NCI-H2227 treated with DMSO at 0.1 percent for 48 hours (cell line): ENCODE measurements around the gene PCID2.

Experiments used
- DNase-seq: peaks from one replicate; lab custom pipeline; 2025; lab: John Stamatoyannopoulos, UW

Gene PCID2

GRCh38 chr13:113149711-113150549 is 58.5 kb downstream of the PCID2 start:
- no peak for DNase-seq

- DNase-seq, result no peak
These were observed 59.4 kb downstream of the PCID2 start for GRCh38 chr13:113148940-113149503.

GRCh38 chr13:113148407-113148806 is 60.1 kb downstream of the PCID2 start:
- no peak for DNase-seq

- no peak for DNase-seq
These were observed 61.3 kb downstream of the PCID2 start for GRCh38 chr13:113147206-113147605.

- DNase-seq, result no peak
These were observed 61.7 kb downstream of the PCID2 start for GRCh38 chr13:113146750-113147149.

GRCh38 chr13:113145911-113146598 is 62.4 kb downstream of the PCID2 start:
- no peak for DNase-seq

GRCh38 chr13:113145496-113145895 is 63.0 kb downstream of the PCID2 start:
- no peak for DNase-seq

GRCh38 chr13:113144255-113144629 is 64.2 kb downstream of the PCID2 start:
- no peak for DNase-seq

- DNase-seq, result no peak
These were observed 64.8 kb downstream of the PCID2 start for GRCh38 chr13:113143466-113144254.

- DNase-seq, result no peak
These were observed 65.6 kb downstream of the PCID2 start for GRCh38 chr13:113142876-113143275.

- no peak for DNase-seq
These were observed 66.9 kb downstream of the PCID2 start for GRCh38 chr13:113141601-113141970.

- no peak for DNase-seq
These were observed 67.5 kb downstream of the PCID2 start for GRCh38 chr13:113140677-113141600.

- DNase-seq, result no peak
These were observed 68.9 kb downstream of the PCID2 start for GRCh38 chr13:113139577-113139976.

GRCh38 chr13:113138792-113139551 is 69.5 kb downstream of the PCID2 start:
- no peak for DNase-seq

- DNase-seq, result no peak
These were observed 70.7 kb downstream of the PCID2 start for GRCh38 chr13:113137691-113138298.

GRCh38 chr13:113135281-113135760 is 73.1 kb downstream of the PCID2 start:
- DNase-seq, result no peak

- no peak for DNase-seq
These were observed 78.3 kb downstream of the PCID2 start for GRCh38 chr13:113129921-113130750.

- no peak for DNase-seq
These were observed 79.0 kb downstream of the PCID2 start for GRCh38 chr13:113129480-113129879.
